Endodermal cell (in vitro differentiated cells): ENCODE results near the gene BCKDHB. TPM values are rescaled to one million over a fixed set of nuclear protein-coding genes. Genes with fewer than 3 reads are reported as not detected.

Experiments
- DNase-seq: peaks from one replicate; pipeline ENCODE4 v3.0.0-alpha.2; 2017
- H3K27ac ChIP-seq: 2 replicates; pipeline ENCODE4 v1.5.1; 2013; ENCODE audit warnings: mild to moderate bottlenecking, low read depth, low read length, moderate library complexity
- H3K27me3 ChIP-seq: 2 replicates; pipeline ENCODE4 v1.6.1; 2013; ENCODE audit warnings: mild to moderate bottlenecking, low read length, moderate library complexity; ENCODE audit not compliant: insufficient read depth, control insufficient read depth, poor library complexity, severe bottlenecking
- H3K36me3 ChIP-seq: 2 replicates; pipeline ENCODE4 v1.7.0; 2013; ENCODE audit warnings: mild to moderate bottlenecking, low read length, moderate library complexity; ENCODE audit not compliant: control insufficient read depth, insufficient read depth
- H3K4me1 ChIP-seq: one replicate; pipeline ENCODE4 v1.7.0; 2013; ENCODE audit warnings: low read length; ENCODE audit not compliant: control insufficient read depth, insufficient read depth
- H3K4me3 ChIP-seq: 2 replicates; pipeline ENCODE4 v1.5.1; 2013; ENCODE audit warnings: mild to moderate bottlenecking, low read length, moderate library complexity
- H3K9ac ChIP-seq: 2 replicates; pipeline ENCODE4 v1.6.1; 2013; ENCODE audit warnings: mild to moderate bottlenecking, low read length, moderate library complexity; ENCODE audit not compliant: poor library complexity, severe bottlenecking; ENCODE audit errors: extremely low read depth
- H3K9me3 ChIP-seq: 2 replicates; pipeline ENCODE4 v1.6.1; 2013; ENCODE audit warnings: mild to moderate bottlenecking, low read length, moderate library complexity; ENCODE audit not compliant: control insufficient read depth
- H3K27ac Mint-ChIP-seq: 2 replicates; pipeline ENCODE4 v1.8.0; 2020; ENCODE audit warnings: mixed read lengths
- H3K27me3 Mint-ChIP-seq: 2 replicates; pipeline ENCODE4 v1.8.0; 2021; ENCODE audit warnings: mild to moderate bottlenecking, mixed read lengths; ENCODE audit not compliant: insufficient read depth
- H3K36me3 Mint-ChIP-seq: 2 replicates; pipeline ENCODE4 v1.8.0; 2020; ENCODE audit warnings: low read depth, mixed read lengths
- H3K4me1 Mint-ChIP-seq: 2 replicates; pipeline ENCODE4 v1.8.0; 2020; ENCODE audit warnings: mixed read lengths
- H3K4me3 Mint-ChIP-seq: 2 replicates; pipeline ENCODE4 v1.8.0; 2020; ENCODE audit warnings: mild to moderate bottlenecking, moderate library complexity, mixed read lengths
- H3K9me3 Mint-ChIP-seq: 2 replicates; pipeline ENCODE4 v1.8.0; 2020; ENCODE audit warnings: mild to moderate bottlenecking, mixed read lengths
- WGBS, 2 experiments: methylation state at CpG; one replicate each; pipeline versions ENCODE4 v1.1.5 to v1.1.7; 2013; ENCODE audit warnings: missing lambda C conversion rate in 2 of 2, mixed read lengths in 1 of 2; ENCODE audit not compliant: insufficient coverage in 1 of 2, insufficient read length in 1 of 2; 5-methylcytosine and 5-hydroxymethylcytosine counted together
- total RNA-seq, 2 donors: library from RNA; stranded (reverse); fragmentation: NEBNext Ultra II Directional in 1 of 2; extraction: Animal tissue kit (Norgen Biotek cat#: 25700) in 1 of 2; gene quantifications; 2 replicates in 1 of 2; 3 replicates in 1 of 2; pipeline ENCODE4 v1.2.1, GENCODE V29; 2021
- TF ChIP-seq, protein P1 (sequence below): fragments of 200-600 bp; sonication (generic); conservative IDR thresholded peaks from 2 replicates; pipeline ENCODE4 v1.5.0; 2021; ENCODE audit warnings: antibody characterized with exemption, mild to moderate bottlenecking

Gene BCKDHB
- total RNA-seq, 2 donors from 2014 or later: 35.1 to 36.4 TPM

DNA sequence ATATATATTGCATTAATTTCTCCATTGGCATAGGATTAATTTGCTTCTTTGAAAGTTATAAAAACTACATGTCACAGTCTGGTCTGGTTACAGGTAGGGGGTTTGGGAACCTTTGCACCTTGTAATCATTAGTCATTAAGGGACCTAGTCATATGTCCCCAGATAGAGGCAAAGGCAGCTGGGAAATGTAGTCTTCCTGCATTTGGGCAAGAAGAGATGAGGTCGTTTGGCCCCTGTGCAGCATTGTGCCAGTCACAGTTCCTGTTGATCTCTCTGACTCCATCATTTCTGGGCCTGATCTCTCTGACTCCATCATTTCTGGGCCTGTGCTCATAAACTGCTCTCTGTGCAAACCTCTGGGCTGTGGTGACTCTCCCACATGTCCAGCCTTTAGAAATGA, 73.2 kb downstream of the BCKDHB start:
- no peak overlapping the region for H3K4me3 ChIP-seq

DNA sequence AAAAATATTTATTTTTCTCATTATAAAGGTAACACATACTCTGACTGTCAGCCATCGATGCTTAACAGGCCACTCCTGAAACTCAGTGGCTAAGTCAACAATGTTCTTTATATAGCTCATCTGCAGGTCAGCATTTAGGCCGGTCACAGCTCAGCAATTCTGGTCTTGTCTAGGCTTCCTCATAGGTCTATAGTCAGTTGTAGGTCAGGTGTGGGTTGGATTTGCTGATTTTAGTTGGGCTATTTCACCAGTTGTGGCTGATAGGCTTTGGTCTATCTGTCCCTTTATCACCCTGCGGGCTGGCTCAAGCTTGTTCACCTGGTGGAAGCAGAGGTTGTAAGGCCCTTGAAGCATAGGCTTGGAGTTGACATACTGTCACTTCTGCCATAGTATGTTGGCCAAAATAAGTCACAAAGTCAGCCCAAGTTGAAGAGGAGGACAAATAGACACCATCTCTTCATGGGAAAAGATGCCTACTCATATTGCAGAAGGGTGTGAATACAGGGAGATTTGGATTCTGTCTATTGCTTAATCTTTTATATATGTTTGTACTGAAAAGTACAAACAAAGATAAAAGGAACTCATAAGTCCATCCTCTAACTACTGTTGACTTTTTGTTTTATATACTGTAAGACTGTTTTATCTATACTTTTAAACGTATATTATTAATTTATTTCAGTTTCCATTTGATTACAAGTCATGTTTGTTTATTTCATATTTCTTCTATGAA, 75.0 kb downstream of the BCKDHB start:
- H3K4me1 ChIP-seq: no peaks in the 10 kb centered on the region
- TF ChIP-seq, protein P1, sequence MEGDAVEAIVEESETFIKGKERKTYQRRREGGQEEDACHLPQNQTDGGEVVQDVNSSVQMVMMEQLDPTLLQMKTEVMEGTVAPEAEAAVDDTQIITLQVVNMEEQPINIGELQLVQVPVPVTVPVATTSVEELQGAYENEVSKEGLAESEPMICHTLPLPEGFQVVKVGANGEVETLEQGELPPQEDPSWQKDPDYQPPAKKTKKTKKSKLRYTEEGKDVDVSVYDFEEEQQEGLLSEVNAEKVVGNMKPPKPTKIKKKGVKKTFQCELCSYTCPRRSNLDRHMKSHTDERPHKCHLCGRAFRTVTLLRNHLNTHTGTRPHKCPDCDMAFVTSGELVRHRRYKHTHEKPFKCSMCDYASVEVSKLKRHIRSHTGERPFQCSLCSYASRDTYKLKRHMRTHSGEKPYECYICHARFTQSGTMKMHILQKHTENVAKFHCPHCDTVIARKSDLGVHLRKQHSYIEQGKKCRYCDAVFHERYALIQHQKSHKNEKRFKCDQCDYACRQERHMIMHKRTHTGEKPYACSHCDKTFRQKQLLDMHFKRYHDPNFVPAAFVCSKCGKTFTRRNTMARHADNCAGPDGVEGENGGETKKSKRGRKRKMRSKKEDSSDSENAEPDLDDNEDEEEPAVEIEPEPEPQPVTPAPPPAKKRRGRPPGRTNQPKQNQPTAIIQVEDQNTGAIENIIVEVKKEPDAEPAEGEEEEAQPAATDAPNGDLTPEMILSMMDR: no peak
- H3K27ac ChIP-seq: no peak overlapping the region
- WGBS, 2 experiments: 92 to 100% methylated on average over 1 to 3 of the region's 4 CpGs
- DNase-seq: no peak
- H3K27me3 ChIP-seq: no peaks in the 10 kb centered on the region
- Mint-ChIP-seq H3K4me3 (no peak overlapping the region), H3K27me3 (no peaks in the 10 kb centered on the region), H3K9me3 (no peaks in the 10 kb centered on the region), H3K27ac (no peak overlapping the region), H3K36me3 (no peaks in the 10 kb centered on the region), H3K4me1 (peaks cover 25% of the 10 kb centered on the region)
- no peak overlapping the region for H3K9ac ChIP-seq
- no peaks in the 10 kb centered on the region for H3K9me3 ChIP-seq
- H3K36me3 ChIP-seq: no peaks in the 10 kb centered on the region
- H3K4me3 ChIP-seq: no peak overlapping the region

More for the DNA sequence above, 73.2 kb downstream of the BCKDHB start:
- H3K4me1 ChIP-seq: no peaks in the 10 kb centered on the region
- H3K27ac ChIP-seq: no peak overlapping the region
- TF ChIP-seq, protein P1: no peak
- H3K27me3 ChIP-seq: no peaks in the 10 kb centered on the region
- peaks cover 4% of the 10 kb centered on the region for H3K36me3 ChIP-seq
- no peak overlapping the region for H3K27ac Mint-ChIP-seq
- 50 to 74% methylated on average over 1 of the region's 1 CpG for WGBS, 2 experiments
- no peak overlapping the region for H3K9ac ChIP-seq
- H3K4me1 Mint-ChIP-seq: peaks cover 9% of the 10 kb centered on the region
- no peaks in the 10 kb centered on the region for H3K27me3 Mint-ChIP-seq
- H3K4me3 Mint-ChIP-seq: no peak overlapping the region
- H3K36me3 Mint-ChIP-seq: peaks cover 2% of the 10 kb centered on the region
- H3K9me3 ChIP-seq: no peaks in the 10 kb centered on the region
- H3K9me3 Mint-ChIP-seq: no peaks in the 10 kb centered on the region
- DNase-seq: no peak

DNA sequence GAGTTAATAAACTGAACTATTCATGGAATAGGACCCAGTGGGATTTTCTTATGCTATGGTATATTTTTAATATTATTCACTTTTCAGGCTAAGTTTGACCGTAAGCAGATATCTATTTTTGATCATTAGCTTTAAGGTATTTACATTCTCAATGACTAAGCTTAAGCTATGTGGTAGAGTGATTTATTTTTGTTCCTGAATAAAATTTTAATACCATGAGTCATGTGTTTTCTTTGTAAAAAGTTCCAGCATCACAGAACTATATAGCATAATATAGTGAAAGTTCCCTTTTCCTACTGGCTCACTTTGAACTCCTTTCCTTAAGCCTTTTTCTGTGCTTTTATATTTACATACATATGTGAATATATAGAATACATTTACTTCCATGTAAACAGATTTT, 75.8 kb downstream of the BCKDHB start:
- no peak for DNase-seq
- no peaks in the 10 kb centered on the region for H3K27me3 Mint-ChIP-seq
- peaks cover 1% of the 10 kb centered on the region for H3K36me3 Mint-ChIP-seq
- no peaks in the 10 kb centered on the region for H3K27me3 ChIP-seq
- no peak overlapping the region for H3K4me3 Mint-ChIP-seq
- H3K27ac ChIP-seq: no peak overlapping the region
- no peak overlapping the region for H3K27ac Mint-ChIP-seq
- no peaks in the 10 kb centered on the region for H3K36me3 ChIP-seq
- no peaks in the 10 kb centered on the region for H3K9me3 ChIP-seq
- no peaks in the 10 kb centered on the region for H3K9me3 Mint-ChIP-seq
- no peak overlapping the region for H3K4me3 ChIP-seq
- H3K9ac ChIP-seq: no peak overlapping the region
- TF ChIP-seq, protein P1: no peak
- WGBS, 2 experiments: no CpG with 5 or more reads among the region's 1 CpG
- H3K4me1 Mint-ChIP-seq: peaks cover 27% of the 10 kb centered on the region
- no peaks in the 10 kb centered on the region for H3K4me1 ChIP-seq
